Kidney tubule cell (primary cell): Measurements from ENCODE around the gene CXCL6.

ENCODE experiments used
- DNase-seq: peaks from one replicate; pipeline ENCODE4 v3.0.0-alpha.2; 2018; ENCODE audit warnings: low spot score

CXCL6 gene

DNA sequence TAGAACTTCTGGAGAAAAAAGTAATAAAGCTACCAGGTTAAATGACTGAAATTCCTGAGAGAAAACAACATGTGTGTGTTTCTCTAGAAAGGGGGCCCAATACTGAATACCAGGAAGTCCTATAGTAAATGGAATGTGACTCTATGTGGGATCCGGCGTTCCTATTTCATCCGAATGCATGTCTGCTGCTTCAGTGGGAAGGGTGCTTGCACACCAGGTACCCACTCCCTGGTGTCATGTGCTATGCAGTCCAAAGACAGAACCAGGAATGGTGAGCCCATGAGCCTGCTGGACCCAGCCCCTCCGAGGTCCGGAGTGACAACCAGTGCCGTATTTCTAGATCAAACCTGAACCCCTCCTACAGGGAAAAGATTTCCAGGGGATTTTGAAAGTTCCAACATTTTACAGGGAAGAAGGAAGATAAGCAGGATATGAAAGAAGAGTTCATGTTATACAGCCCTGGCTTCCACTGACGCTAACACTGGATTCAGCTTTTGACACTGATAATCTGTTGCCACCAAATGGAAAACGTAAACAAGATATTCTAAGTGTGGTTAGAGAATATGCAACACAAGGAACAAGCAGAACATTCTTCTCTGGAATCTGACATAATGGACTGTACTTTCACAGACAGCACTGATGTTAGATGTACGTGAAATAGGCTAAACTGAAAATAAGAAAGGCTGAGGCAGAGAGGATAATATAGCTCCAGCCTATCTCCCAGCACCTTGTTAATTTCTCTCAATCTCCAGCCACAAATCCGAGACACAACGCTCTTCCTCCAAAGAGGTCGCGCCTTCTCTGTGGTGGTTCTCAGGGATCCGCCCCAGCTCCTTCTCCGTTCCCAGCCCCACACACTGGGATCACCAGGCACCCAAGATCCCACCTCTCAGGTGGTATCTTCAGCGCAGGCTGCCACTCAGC is 32.0 kb downstream of the CXCL6 start:
- DNase-seq: no peak

DNA sequence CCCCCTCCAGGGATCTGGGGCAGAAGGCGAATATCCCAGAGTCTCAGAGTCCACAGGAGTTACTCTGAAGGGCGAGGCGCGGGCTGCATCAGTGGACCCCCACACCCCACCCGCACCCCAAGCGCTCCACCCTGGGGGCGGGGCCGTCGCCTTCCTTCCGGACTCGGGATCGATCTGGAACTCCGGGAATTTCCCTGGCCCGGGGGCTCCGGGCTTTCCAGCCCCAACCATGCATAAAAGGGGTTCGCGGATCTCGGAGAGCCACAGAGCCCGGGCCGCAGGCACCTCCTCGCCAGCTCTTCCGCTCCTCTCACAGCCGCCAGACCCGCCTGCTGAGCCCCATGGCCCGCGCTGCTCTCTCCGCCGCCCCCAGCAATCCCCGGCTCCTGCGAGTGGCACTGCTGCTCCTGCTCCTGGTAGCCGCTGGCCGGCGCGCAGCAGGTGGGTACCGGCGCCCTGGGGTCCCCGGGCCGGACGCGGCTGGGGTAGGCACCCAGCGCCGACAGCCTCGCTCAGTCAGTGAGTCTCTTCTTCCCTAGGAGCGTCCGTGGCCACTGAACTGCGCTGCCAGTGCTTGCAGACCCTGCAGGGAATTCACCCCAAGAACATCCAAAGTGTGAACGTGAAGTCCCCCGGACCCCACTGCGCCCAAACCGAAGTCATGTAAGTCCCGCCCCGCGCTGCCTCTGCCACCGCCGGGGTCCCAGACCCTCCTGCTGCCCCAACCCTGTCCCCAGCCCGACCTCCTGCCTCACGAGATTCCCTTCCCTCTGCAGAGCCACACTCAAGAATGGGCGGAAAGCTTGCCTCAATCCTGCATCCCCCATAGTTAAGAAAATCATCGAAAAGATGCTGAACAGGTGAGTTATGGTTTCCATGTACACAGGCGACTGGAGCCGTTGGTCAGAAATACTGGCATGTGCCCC is 32.9 kb downstream of the CXCL6 start, which contains the start of gene CXCL1:
Gene CXCL1 (plus strand): TSS at position 264 of the 926 bp plus-strand sequence. CDS start 78 bp downstream, at position 342.
- DNase-seq: peak; percentile 93

DNA sequence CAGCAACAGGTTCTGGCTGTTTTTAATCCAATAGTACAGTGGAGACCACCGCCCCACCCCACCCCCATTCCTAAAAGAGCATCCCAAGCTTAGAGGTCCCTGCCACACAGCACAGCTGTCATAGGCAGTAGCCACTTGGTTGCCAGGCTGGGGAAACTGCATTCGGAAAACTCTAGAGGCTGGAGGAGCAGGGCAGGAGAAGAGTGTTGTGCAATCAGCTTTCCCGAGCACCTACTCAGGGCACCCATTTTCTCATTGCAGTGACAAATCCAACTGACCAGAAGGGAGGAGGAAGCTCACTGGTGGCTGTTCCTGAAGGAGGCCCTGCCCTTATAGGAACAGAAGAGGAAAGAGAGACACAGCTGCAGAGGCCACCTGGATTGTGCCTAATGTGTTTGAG is 33.8 kb downstream of the CXCL6 start:
- DNase-seq: peak; percentile 86

DNA sequence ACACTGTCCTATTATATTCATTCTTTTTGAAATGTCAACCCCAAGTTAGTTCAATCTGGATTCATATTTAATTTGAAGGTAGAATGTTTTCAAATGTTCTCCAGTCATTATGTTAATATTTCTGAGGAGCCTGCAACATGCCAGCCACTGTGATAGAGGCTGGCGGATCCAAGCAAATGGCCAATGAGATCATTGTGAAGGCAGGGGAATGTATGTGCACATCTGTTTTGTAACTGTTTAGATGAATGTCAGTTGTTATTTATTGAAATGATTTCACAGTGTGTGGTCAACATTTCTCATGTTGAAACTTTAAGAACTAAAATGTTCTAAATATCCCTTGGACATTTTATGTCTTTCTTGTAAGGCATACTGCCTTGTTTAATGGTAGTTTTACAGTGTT is 34.3 kb downstream of the CXCL6 start:
- peak; percentile 78 for DNase-seq

DNA sequence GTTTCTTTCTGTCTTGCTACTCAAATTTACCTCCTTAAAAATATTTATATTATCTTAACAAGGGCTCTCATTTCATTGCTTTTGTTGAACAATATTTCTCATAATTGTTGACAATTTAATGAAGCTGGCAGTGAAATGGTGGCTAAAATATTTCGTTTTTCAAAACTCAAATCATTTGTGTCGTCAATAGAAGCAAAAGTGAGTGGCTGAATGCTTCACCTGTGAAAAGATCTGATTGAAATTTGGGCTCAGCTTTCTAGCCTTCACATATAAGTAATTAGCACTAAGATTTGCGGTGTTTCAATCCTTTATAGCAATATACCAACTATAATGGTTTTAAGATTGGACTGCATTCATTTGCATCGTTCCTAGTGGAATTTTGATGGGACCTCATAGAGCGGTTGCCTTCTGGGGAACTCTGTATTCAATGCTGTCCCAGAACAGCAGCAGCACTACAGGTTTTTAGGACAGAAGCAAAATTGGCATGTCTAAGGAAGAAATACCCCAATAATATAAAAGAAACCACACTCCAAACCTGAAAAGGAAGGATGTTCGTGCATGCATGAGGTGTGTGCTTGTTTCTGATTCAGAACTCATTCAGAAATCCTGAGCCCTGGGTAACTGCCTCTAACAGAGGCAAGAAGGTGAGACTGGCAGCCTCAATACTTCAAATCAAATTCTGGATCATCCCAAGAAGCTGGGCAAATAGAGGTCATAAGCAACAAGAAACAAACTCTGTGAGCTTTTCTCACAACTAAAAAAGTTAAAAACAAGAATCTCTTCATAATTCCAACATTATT is 35.2 kb downstream of the CXCL6 start:
- DNase-seq: peak; percentile 86

DNA sequence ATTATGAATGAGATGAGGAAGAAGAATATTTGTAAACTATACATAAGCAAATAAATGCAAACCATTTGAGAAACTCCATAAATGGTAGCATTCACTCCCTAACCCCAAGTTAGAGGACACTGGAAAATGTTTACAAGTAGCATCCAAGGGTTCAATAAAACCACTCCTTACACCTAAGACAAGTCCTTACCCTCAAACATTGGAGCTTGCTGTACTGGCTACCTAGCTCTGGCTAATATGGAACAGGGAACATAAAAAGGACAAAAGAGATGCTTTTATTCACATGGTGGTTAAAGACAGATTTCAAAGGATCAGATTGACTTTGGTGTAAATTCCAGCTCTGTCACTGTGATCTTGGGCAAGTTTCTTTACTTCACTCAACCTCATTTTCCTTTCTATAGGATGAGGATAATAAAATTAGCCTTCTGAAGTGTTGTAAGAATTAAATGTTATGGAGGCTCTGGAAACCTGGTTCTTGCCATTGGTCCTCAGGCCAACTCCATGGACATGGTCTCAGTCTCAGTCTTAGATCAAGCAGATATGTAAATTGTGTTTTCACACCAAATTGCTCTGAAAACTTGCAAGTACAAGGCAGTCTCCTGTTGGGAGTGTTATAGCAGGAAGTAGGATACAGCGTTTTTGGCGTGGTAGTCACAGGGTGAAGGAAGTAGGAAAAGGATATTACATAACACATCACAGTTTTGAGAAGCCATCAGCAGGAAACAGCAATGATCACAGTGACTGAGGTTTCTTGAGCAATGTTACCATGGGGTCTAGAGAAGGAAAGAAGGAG is 36.0 kb downstream of the CXCL6 start:
- peak; percentile 86 for DNase-seq

DNA sequence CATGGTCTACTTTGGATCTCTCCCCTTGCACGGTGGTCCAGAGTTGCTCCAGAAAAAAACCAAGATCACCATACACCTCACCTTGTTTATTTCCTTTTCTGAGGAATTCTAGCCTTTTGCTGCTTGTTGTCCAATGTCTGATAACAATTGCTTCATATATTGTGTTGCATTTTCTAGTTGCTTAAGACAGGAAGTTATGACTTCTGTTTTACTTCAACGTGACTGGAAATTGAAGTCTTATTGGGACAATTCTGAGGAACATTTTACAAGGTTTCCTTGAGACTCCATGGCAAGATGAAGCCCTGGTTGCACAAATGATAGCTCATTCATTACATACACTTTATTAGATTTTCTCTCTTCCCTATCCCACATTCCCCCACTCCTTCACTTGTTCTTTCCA is 37.9 kb downstream of the CXCL6 start:
- no peak for DNase-seq

DNA sequence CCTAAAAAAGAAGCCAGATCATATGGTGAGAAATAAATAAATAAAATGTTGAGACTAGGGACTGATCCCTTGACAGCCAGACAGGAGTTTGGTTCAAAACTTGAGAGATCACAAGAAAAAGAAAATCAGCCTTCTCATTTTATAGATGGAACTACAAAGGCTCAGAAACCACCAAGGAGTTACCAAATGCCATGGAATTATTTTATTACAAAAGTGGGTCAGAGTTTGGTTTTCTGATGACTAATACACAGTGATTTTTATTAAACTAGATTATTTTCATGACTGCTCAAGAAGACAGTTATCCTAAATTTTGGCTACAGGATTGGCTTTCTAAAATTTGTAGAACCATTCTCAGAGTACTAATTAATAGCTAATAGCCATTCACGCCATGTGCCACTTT is 38.9 kb downstream of the CXCL6 start:
- no peak for DNase-seq

DNA sequence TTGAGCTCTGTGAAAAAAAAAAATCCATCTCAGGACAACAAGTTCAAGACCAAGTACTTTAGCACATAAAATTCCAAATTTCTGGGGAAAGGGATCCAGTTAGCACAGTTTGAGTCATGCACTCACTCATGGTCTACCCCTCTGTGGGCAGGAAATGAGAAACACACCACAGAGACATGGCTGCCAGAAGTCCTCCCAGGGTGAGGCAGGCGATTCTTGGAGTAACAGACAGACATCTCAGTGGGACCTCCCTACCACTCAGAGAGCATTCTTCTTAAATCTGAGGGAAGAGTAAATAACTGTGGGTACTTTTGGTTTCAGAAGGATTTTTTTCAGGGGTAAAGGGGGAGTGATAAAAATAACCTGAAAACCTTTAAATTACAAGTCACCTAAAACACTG is 46.8 kb downstream of the CXCL6 start:
- DNase-seq: peak; percentile 68

DNA sequence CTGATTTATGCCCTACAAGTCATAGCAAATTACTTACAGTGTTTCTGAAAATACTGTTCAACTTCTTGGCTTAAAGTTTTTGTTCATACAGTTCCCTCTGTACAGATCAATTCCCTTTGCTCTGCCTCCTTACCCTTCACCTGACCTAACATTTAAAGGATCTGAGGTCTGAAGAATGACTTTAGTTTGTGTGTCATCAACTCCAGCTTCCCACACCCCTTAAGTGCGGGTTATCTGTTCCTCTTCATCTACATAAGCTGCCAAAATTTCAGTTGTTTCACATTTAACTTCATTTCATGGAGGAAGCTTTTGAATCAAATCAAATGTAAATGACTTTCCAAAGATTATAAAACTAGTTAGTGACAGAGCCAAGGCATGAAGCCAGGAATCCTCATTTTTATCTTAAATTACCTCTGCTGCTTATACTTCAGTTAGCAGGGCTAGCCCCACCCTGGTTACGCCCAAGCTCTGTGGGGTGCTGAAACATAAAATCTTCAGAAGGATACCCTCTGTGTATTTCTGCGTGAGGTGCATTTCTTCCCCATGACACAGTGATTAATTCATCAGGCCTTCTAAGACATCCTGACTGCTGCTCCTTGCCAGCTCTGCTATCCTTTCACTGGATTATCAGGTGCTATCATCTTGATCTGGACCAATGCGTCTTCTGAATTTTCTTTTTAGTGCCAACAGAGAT is 49.2 kb downstream of the CXCL6 start:
- DNase-seq: peak; percentile 37
